Pons (tissue), 1 donor: Measurements from ENCODE around the gene DDX20.

Experiments
- DNase-seq: peaks from one replicate; pipeline ENCODE4 v3.0.0-alpha.2; 2016; ENCODE audit warnings: low spot score

DDX20 gene

DNA sequence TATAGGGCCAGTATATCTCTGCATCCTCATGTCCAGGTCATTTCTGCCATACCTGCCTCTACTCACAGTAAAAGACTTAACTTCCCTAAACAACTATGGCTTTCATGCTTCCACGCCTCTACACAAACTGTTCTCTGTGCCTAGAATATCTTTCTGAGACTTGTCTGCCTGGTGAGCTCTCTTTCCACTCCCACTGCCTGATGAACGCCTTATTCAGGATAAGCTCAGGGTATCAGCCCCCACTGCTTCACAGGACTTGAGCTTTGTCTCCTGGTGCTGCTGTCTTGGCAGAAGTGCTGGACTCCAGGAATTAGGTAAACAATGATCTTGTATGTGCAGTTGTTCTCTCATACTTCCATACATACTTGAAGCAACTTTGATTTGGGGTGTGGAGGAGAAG is 4.8 kb upstream of the DDX20 start:
- no peak for DNase-seq

DNA sequence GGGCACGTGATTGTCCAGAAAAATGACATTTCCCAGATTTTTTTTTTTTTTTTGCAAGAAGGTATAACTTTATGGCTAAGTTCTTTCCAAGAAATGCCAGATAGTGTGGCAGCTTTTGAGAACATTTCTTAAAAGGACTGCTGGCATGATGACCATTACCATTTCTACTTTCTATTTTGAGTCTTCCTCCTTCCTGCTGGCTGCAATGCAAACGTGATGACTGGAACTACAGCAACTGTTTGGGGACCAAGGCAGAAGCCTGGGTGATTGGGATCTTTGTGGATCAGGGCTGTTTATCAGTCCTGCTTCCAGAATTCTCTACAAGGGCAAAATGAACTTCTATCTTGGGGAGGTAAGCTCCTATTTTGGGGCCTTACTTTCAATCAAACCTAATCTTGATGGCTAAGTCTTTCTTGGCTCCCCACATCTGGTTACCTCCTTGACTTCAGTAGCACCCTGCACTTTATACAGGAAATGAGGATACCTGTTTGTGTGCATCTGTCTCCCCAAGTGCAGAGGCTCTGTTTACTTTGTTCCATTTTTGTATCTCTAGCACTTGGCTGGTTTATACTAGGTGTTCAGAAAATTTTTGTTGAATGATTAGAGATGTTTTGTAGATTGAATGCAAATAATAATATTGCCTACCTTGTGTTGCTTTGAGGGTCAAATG is 3.7 kb upstream of the DDX20 start:
- peak; percentile 41 for DNase-seq

GRCh38 chr1:111754984-111755330 is 744 bp upstream of the DDX20 start:
- DNase-seq: no peak

DNA sequence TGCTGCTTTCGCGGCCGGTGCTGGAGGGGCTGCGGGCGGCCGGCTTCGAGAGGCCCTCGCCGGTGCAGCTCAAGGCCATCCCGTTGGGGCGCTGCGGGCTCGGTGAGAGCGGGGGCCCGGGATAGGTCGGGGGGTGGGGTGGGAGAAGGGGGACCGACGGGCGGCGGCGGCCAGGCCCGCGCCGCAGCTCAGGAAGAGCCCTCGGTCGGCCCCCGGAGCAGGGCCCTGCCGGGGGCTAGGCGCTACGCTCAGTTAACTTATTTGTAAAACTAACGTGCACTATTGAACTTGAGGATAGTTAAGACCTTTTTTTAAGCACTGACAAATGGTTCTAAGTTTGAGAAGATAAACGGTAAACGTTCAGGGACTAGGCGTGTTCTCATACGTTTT is 418 bp downstream of the DDX20 start:
- DNase-seq: no peak

DNA sequence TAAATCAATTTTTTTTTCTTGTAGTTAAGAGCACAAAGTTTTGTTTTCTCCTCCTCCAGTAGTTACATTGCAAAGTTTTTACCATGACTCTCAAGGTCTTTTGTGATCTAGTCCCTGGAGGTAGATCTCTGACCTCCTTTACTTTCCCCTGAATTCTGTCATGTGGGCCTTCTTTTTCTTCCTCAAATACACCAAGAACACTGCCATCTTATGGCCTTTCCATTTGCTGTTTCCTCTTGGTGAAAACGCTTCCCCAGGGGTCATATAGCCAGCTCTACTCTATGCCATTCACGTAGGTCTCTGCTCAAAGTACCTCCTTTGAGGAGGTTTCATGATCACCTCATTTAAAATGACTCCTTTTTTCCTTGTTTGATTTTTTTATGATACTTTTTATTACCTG is 2.7 kb downstream of the DDX20 start:
- no peak for DNase-seq

DNA sequence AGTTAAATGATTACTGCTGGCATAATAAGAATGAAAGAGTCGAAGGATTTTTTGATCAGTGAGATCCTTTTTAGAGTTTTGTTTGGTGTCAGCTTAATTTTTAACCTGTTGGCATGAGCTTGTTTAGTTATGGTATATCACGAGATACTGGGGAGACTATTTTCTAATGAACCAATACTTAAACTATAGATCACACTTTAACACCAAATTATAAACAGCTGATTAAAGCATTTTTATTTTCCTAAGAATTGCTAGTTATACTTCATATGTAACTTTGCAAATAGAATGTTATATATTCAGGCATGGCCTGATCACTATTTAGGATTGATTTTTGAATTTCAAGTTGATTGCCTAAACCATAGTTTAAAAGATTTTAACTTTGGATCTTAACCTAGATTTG is 6.0 kb downstream of the DDX20 start:
- DNase-seq: no peak

DNA sequence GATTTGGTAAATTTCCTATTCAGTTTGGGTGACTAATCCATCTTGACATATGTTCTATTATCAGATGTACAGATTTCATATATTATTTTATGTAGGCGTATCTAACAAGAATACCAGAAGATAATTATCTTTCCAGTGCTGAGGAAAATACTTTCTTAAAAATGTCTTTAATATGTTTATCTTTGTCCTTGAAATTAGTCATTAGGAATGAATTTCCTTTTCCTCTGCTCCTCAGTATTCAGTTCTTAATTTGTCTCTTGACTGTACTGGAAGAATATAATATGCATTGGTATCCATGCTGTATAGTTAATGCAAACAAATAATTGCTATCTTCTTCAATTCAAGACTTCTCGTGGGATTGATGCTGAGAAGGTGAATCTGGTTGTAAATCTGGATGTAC is 6.6 kb downstream of the DDX20 start:
- DNase-seq: no peak

GRCh38 chr1:111768023-111768422 is 12.3 kb downstream of the DDX20 start:
- DNase-seq: no peak

GRCh38 chr1:111768625-111769024 is 12.9 kb downstream of the DDX20 start:
- no peak for DNase-seq

DNA sequence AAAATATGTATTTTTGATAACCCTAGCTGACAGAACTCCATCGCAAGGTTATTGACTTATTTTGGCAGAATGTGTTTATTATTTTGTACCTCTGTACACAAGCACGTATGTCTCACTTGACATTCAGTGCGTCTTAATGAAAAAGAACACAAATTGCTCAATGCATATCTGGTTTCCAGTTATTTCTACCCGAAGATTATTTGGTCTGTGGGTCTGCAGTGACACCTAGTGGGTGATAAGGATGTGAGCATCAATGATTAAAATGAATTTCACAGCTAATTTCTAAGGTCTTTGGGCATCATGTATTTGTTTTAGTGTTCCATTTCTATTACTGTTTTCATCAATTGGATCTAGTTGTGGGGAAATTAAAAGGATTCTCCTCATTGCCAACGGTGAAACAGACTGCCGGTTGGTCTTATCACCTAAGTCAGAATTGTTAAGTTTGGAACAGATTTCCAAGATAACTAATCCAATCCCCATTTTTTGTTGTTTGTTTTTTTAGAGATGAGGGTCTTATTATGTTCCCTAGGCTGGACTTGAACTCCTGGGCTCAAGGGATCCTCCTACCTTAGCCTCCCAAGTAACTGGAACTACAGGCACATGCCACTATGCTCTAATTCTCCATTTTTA is 13.9 kb downstream of the DDX20 start:
- peak; percentile 78 for DNase-seq

DNA sequence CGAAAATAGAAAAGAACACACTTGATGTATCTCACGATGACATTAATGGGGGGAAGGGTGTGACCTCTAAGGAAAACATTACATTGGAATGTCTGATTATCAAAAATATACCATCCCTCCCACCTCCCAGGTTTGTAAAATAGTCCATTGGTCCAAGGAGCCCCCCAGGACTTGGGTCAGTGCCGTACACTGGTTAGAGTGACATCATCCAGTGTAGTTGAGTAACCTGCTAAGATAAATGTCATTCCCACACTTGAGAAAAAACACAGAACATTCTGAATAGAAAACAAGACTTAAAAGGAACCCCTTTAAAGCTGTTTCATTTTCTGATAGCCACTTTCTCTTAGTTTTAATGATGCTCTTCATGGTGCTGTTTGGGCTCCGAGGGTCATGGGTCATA is 15.2 kb downstream of the DDX20 start:
- DNase-seq: no peak

GRCh38 chr1:111775966-111776365 is 20.3 kb downstream of the DDX20 start:
- no peak for DNase-seq

- no peak for DNase-seq
These were observed 20.7 kb downstream of the DDX20 start for GRCh38 chr1:111776391-111776790.

- no peak for DNase-seq
These were observed 21.2 kb downstream of the DDX20 start for GRCh38 chr1:111776861-111777260.

DNA sequence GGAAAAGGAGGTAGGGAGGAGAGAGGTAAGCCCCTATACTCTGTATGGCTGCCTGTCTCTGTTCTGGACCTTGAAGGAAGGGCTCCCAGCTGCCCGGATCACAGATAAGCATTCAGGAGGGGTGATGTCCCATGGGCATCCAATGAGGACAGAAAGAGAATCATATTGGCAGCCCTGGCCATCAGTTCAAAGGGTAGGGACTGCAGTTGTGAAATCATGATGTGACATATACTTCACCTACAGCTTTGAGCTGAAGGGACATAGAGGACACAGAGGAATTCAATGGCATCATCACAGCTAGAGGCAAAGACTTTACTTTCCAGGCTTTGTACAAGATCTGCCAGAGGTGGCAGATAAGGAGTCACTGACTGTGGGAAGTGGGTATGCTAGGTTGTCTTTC is 21.6 kb downstream of the DDX20 start:
- DNase-seq: no peak

- no peak for DNase-seq
These were observed 22.4 kb downstream of the DDX20 start for GRCh38 chr1:111778066-111778465.

- DNase-seq: no peak
These were observed 22.9 kb downstream of the DDX20 start for GRCh38 chr1:111778541-111779051.

- DNase-seq: no peak
These were observed 23.8 kb downstream of the DDX20 start for GRCh38 chr1:111779546-111779945.

GRCh38 chr1:111784273-111784901 is 28.7 kb downstream of the DDX20 start:
- DNase-seq: no peak

DNA sequence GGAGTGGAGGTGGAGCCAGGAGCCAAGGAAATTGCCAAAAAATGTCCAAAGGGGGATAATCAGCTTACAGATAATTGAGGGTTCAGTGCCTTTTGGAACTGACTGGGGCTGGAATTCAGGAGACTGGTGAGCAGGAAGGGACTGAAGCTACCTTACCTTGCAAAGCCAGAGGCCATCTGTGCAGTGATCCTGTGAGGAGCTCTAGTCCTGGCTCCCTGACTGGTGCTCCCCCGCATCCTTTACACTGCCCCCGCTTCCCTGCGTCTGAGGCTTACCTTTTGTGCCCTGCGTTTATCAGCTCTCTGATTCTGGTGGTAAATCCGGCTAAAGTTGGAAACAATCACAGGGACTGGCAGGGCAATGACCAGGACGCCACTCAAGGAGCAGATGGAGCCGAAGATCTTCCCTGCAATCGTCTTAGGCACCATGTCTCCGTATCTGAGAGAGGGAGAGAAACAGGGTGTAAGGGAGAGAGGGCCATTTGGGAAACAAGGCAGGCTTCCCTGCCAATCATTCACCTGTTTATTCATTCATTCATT is 31.0 kb downstream of the DDX20 start:
- DNase-seq: no peak

GRCh38 chr1:111789142-111789541 is 33.4 kb downstream of the DDX20 start:
- no peak for DNase-seq

DNA sequence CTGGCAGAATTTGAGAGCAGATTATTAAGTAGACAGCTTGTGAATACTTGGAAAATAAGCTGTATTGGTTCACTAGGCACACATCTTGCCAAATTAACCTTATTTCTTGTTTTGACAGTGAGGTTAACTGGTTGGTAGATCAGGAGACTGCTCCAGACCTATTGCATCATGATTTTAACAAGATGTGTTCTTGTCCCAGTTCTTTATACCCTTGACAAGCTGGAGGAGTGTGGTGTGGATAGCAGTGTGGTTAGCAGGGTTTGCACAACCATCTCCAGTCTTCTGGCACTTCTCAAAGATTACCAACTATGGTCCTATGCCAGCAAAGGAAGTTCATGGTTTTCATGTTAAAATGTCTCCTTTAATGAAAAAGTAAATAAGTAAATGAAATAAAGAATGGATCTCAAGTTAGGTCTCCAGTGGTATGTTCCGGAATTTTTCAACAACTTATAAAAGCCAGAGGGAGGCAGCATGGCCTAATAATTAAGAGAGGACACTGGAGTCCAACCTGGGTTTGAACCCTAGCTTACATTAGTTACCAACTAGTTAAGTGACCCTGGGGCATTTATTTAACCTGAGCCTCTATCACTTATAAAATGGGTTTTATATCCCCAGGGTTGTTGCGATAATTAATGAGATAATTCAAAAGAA is 34.1 kb downstream of the DDX20 start:
- DNase-seq: peak; percentile 41

- no peak for DNase-seq
These were observed 36.1 kb downstream of the DDX20 start for GRCh38 chr1:111791776-111792175.
